SH-SY5Y (cell line): ENCODE results near the gene RGS10.

Experiments
- GATA2 ChIP-seq: IDR thresholded peaks from 2 replicates; pipeline ENCODE4 v1.6.1; 2011; ENCODE audit warnings: mild to moderate bottlenecking, low read depth, low read length
- GATA3 ChIP-seq: IDR thresholded peaks from 2 replicates; pipeline ENCODE4 v1.6.1; 2011; ENCODE audit warnings: low read depth, mild to moderate bottlenecking, low read length, moderate library complexity

DNA sequence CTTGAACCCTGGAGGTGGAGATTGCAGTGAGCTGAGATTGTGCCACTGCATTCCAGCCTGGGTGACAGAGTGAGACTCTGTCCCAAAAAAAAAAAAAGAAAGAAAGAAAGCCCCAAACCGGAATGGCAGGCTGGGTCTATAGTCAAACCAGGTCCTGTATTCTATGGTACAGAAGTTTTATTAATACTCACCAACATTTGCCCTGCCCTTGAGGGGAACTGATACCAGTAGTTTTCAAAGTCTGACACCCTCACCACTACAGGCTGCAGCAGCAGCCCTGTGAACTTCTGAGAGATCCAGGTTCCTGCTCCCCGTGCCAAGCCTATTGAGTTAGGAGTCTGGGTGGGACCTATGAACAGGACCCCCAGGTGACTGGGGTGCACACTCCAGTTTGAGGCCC lies 80.6 kb downstream of the RGS10 start:
- no peak for TF ChIP-seq GATA3
- no peak for TF ChIP-seq GATA2
